ENCODE measurements around the gene ZAR1. TPM values are rescaled to one million over a fixed set of nuclear protein-coding genes. Genes with fewer than 3 reads are reported as not detected.

The ZAR1 gene
- total and polyA plus RNA-seq, 11 donors, result not detected

GRCh38 chr4:48539597-48539996, 49.5 kb downstream of the ZAR1 start:
- 89 to 94% (median 91%) methylated on average over 3 of the region's 3 CpGs for WGBS, 4 donors
- Histone ChIP-seq H3K36me3 (peaks cover 0 to 88% (median 73%) of the 10 kb centered on the region in 9 donors), H3K27me3 (no peaks in the 10 kb centered on the region), H3K4me3 (no peak overlapping the region), H3K9me3 (no peaks in the 10 kb centered on the region), H3K27ac (no peak overlapping the region), H3K4me1 (peaks cover 0 to 10% (median 0%) of the 10 kb centered on the region in 12 donors)
- DNase-seq, result no peak
- no peak for ATAC-seq
- no peak for TF ChIP-seq POLR2A (IDR thresholded peaks at IDR 0.05)
- TF ChIP-seq, protein P1, sequence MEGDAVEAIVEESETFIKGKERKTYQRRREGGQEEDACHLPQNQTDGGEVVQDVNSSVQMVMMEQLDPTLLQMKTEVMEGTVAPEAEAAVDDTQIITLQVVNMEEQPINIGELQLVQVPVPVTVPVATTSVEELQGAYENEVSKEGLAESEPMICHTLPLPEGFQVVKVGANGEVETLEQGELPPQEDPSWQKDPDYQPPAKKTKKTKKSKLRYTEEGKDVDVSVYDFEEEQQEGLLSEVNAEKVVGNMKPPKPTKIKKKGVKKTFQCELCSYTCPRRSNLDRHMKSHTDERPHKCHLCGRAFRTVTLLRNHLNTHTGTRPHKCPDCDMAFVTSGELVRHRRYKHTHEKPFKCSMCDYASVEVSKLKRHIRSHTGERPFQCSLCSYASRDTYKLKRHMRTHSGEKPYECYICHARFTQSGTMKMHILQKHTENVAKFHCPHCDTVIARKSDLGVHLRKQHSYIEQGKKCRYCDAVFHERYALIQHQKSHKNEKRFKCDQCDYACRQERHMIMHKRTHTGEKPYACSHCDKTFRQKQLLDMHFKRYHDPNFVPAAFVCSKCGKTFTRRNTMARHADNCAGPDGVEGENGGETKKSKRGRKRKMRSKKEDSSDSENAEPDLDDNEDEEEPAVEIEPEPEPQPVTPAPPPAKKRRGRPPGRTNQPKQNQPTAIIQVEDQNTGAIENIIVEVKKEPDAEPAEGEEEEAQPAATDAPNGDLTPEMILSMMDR (IDR thresholded peaks at IDR 0.05), result no peak
- intact Hi-C loops (cut with DNase I), result no loop called here

DNA sequence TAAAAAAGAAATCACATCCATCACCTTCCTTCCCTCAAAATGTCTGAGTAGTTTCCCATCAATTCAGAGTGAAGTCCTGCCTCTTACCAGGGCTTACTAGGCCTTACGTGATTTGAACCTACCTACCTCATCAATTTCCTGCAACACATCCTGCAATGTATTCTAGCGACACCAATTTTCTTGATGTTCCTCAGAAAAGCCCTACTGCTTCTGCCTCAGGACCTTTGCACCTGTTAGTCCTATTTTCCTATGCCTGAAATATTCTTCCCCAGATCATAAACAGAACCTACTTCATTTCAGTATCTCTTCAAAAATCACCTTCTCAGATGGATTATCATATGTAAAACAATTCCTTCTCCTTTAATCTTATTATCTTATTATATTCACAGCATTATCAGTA, 52.8 kb downstream of the ZAR1 start:
- H3K9me3 ChIP-seq, result no peaks in the 10 kb centered on the region
- H3K4me1 ChIP-seq, result peaks cover 0 to 7% (median 0%) of the 10 kb centered on the region in 12 donors
- H3K27me3 ChIP-seq, result no peaks in the 10 kb centered on the region
- TF ChIP-seq, protein P1 (IDR thresholded peaks at IDR 0.05), result no peak
- no peak for TF ChIP-seq POLR2A (IDR thresholded peaks at IDR 0.05)
- intact Hi-C loops (cut with DNase I), result loop anchor here in 3 of 10 donors (1.0 to 10.0 kb wide), 3 partner anchors 17 to 418 kb away; no protein-coding TSS in a partner anchor
- 93 to 99% (median 97%) methylated on average over 2 of the region's 2 CpGs for WGBS, 4 donors
- ATAC-seq, result no peak
- DNase-seq, result no peak
- peaks cover 0 to 96% (median 91%) of the 10 kb centered on the region in 9 donors for H3K36me3 ChIP-seq
- no peak overlapping the region for H3K4me3 ChIP-seq
- H3K27ac ChIP-seq, result no peak overlapping the region

DNA sequence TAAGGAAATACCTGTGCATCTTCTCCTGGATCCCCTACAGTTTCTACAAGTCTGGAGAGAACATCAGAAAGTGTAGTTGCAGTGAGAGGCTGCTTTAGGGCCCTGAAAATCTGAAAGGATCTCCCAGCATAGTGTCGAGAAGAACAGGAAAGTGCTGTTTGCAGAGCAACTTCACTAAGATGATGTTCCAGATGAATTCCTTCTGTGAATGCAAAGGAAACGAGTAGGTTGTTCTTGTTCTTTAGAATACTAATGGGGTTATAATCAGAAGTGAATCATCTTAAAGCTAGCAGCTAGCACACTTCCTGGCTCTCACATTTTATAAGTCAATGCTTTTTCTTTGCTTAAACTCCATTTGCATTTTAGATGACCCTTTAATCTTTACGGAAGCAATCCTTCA, 53.7 kb downstream of the ZAR1 start:
- intact Hi-C loops (cut with DNase I), result loop anchor here in 2 of 10 donors (10.0 kb wide), 2 partner anchors 229 to 419 kb away; no protein-coding TSS in a partner anchor
- Histone ChIP-seq H3K36me3 (peaks cover 0 to 100% (median 98%) of the 10 kb centered on the region in 9 donors), H3K4me3 (no peak overlapping the region), H3K9me3 (no peaks in the 10 kb centered on the region), H3K27me3 (no peaks in the 10 kb centered on the region), H3K27ac (no peak overlapping the region), H3K4me1 (peaks cover 0 to 3% (median 0%) of the 10 kb centered on the region in 12 donors)
- WGBS, 4 donors, result 88 to 92% (median 90%) methylated on average over 3 of the region's 3 CpGs
- DNase-seq (no peak), ATAC-seq (no peak)
- TF ChIP-seq, protein P1 (IDR thresholded peaks at IDR 0.05), result no peak
- TF ChIP-seq POLR2A (IDR thresholded peaks at IDR 0.05), result no peak

Other genes starting within 250 kb of the ZAR1 start
- gene TEC, start 220.4 kb upstream of the ZAR1 start, total RNA-seq, result 1 to 10 TPM; 1.1 to 4.5 (median 2.4) TPM
- gene TEC, start 220.4 kb upstream of the ZAR1 start, polyA plus RNA-seq, result 1 to 10 TPM; 1.1 to 2.1 TPM
- gene SLAIN2, start 148.7 kb upstream of the ZAR1 start, total RNA-seq, result 100 to 1,000 TPM; 106 to 178 (median 138) TPM
- gene SLAIN2, start 148.7 kb upstream of the ZAR1 start, polyA plus RNA-seq, result 100 to 1,000 TPM in 1 of 2 donors, 10 to 100 TPM in 1; 26.0 to 107 TPM
- under 1 TPM in 6 of 9 donors, not detected in 3; 0.16 to 0.45 (median 0.37) TPM for gene SLC10A4, start 6.9 kb upstream of the ZAR1 start, total RNA-seq
- under 1 TPM in 1 of 2 donors, not detected in 1; 0.15 TPM for gene SLC10A4, start 6.9 kb upstream of the ZAR1 start, polyA plus RNA-seq

Data from heart left ventricle (tissue), 16 donors.